K562 (cell line): ENCODE results near the gene HNRNPLL. TPM values are rescaled to one million over a fixed set of nuclear protein-coding genes. Genes with fewer than 3 reads are reported as not detected.

Experiments used
- ELF2 ChIP-seq: fragments of 250-450 bp; sonication (Bioruptor Pico); IDR thresholded peaks from 2 replicates; pipeline ENCODE4 v1.5.0; 2021; ENCODE audit warnings: mild to moderate bottlenecking
- ELF4 ChIP-seq: fragments of 450-650 bp; formaldehyde crosslinking; IDR thresholded peaks from 2 replicates; pipeline ENCODE4 v1.4.0; 2022; ENCODE audit warnings: missing genetic modification characterization
- FOXJ3 ChIP-seq: sonication (generic); formaldehyde crosslinking; IDR thresholded peaks from 2 replicates; pipeline ENCODE4 v1.4.0; 2020; ENCODE audit warnings: mild to moderate bottlenecking, missing genetic modification reagents
- GATAD2B ChIP-seq: fragments of 450-650 bp; IDR thresholded peaks from 2 replicates; pipeline ENCODE4 v1.6.1; 2017; ENCODE audit warnings: mild to moderate bottlenecking, borderline replicate concordance
- HDAC2 ChIP-seq: fragments of 450-650 bp; IDR thresholded peaks from 2 replicates; pipeline ENCODE4 v1.6.1; 2016; ENCODE audit warnings: mild to moderate bottlenecking
- OTX1 ChIP-seq: fragments of 450-650 bp; formaldehyde crosslinking; IDR thresholded peaks from 2 replicates; pipeline ENCODE4 v1.4.0; 2022; ENCODE audit warnings: mild to moderate bottlenecking
- POLR2AphosphoS2 ChIP-seq: IDR thresholded peaks from 2 replicates; pipeline ENCODE4 v1.6.1; 2012; ENCODE audit warnings: low read length, improper control_type of control experiment
- RB1 ChIP-seq: fragments of 450-650 bp; IDR thresholded peaks from 2 replicates; pipeline ENCODE4 v1.6.1; 2017; ENCODE audit warnings: low read depth, mild to moderate bottlenecking
- TCFL5 ChIP-seq: fragments of 250-450 bp; sonication (Bioruptor Pico); conservative IDR thresholded peaks from 2 replicates; pipeline ENCODE4 v1.6.1; 2021; ENCODE audit warnings: mild to moderate bottlenecking, moderate library complexity, matching md5 sums
- XRCC4 ChIP-seq: IDR thresholded peaks from one replicate; pipeline ENCODE4 v1.6.1; 2011; ENCODE audit not compliant: insufficient read depth, insufficient read length; ENCODE audit errors: extremely low read depth
- ZKSCAN3 ChIP-seq: fragments of 250-450 bp; sonication (Bioruptor Pico); IDR thresholded peaks from 2 replicates; pipeline ENCODE4 v1.4.0; 2020
- ZNF347 ChIP-seq: fragments of 450-650 bp; formaldehyde crosslinking; IDR thresholded peaks from 2 replicates; pipeline ENCODE4 v1.4.0; 2020; ENCODE audit warnings: low read depth, mild to moderate bottlenecking, moderate library complexity
- ZNF354B ChIP-seq: fragments of 250-450 bp; sonication (Bioruptor Pico); IDR thresholded peaks from 2 replicates; pipeline ENCODE4 v1.4.0; 2020
- ZNF589 ChIP-seq: fragments of 200-800 bp; sonication (Bioruptor generic); IDR thresholded peaks from 2 replicates; pipeline ENCODE4 v1.6.1; 2016; ENCODE audit warnings: low read depth, missing genetic modification characterization, missing compliant biosample characterization
- ZNF699 ChIP-seq: fragments of 250-450 bp; sonication (Bioruptor Pico); IDR thresholded peaks from 2 replicates; pipeline ENCODE4 v1.8.0; 2021; ENCODE audit warnings: mild to moderate bottlenecking, moderate library complexity; ENCODE audit not compliant: insufficient replicate concordance
- polyA plus RNA-seq, 8 experiments: library from polyadenylated mRNA; depleted of rRNA in 4 of 8; stranded (reverse) in 5 of 8; unstranded in 3 of 8; fragments of >200 nt; fragmentation: Nextera tagmentation in 2 of 8; fragmentation: Illumina TruSeq in 1 of 8; extraction: Ambion mirVana in 2 of 8; extraction: Trizol in 1 of 8; gene quantifications; 2 replicates each; pipeline versions ENCODE4 v1.2.1 to v1.2.3, GENCODE V29; 2011 to 2014; ENCODE audit warnings: inconsistent platforms in 1 of 8, missing spikeins in 1 of 8
- total RNA-seq, 7 experiments: library from RNA; depleted of rRNA in 6 of 7; stranded (reverse); fragments of >200 nt in 6 of 7; fragmentation: Illumina TruSeq in 2 of 7; extraction: Trizol in 2 of 7; gene quantifications; 2 replicates each; pipeline versions ENCODE4 v1.2.1 to v1.2.3, GENCODE V29; 2011 to 2021; ENCODE audit warnings: low replicate concordance in 1 of 7
- TF ChIP-seq, protein P1 (sequence below): fragments of 450-650 bp; IDR thresholded peaks from 2 replicates; pipeline ENCODE4 v1.6.1; 2016; ENCODE audit warnings: mild to moderate bottlenecking, moderate library complexity
- TF ChIP-seq, protein P2 (sequence below), 2 experiments: fragments of 250-450 bp in 1 of 2; fragments of 450-650 bp in 1 of 2; sonication (Bioruptor Pico) in 1 of 2; IDR thresholded peaks; 2 replicates each; pipeline versions ENCODE4 v1.6.1 to v1.8.0; 2016 to 2021; ENCODE audit warnings: mild to moderate bottlenecking in 2 of 2, moderate library complexity in 2 of 2, missing compliant biosample characterization in 1 of 2, missing genetic modification characterization in 1 of 2

HNRNPLL gene
- total and polyA plus RNA-seq, 9 of the 15 experiments (the other 6 are each of a cell fraction or from before 2014, with no cell fraction given): 19.8 to 135 (median 57.8) TPM

DNA sequence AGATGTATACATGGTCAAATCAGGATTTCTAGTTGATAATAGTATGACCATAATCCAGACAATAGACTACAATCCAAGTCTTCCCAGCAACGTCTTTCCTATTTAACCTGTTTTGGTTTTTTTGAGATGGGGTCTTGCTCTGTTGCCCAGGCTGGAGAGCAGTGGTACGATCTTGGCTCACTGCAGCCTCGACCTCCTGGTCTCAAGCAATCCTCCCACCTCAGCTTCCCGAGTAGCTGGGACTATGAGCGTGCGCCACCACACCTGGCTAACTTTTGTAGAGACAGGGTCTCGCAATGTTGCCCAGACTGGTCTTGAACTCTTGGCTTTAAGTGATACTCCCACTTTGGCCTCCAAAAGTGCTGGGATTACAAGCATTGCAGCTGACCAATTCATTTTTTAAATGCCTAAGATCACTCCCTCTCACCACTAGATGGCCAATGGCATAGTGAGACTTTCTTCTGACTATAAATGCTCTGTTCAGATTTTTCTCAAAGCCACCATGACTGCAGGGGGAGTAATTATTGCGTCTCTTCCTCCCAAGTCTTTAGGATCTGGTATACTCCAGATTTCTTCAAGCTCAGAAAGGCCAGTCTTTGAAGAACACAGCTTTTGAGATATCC, 47.6 kb downstream of the HNRNPLL start (continued):
- TF ChIP-seq, protein P1, sequence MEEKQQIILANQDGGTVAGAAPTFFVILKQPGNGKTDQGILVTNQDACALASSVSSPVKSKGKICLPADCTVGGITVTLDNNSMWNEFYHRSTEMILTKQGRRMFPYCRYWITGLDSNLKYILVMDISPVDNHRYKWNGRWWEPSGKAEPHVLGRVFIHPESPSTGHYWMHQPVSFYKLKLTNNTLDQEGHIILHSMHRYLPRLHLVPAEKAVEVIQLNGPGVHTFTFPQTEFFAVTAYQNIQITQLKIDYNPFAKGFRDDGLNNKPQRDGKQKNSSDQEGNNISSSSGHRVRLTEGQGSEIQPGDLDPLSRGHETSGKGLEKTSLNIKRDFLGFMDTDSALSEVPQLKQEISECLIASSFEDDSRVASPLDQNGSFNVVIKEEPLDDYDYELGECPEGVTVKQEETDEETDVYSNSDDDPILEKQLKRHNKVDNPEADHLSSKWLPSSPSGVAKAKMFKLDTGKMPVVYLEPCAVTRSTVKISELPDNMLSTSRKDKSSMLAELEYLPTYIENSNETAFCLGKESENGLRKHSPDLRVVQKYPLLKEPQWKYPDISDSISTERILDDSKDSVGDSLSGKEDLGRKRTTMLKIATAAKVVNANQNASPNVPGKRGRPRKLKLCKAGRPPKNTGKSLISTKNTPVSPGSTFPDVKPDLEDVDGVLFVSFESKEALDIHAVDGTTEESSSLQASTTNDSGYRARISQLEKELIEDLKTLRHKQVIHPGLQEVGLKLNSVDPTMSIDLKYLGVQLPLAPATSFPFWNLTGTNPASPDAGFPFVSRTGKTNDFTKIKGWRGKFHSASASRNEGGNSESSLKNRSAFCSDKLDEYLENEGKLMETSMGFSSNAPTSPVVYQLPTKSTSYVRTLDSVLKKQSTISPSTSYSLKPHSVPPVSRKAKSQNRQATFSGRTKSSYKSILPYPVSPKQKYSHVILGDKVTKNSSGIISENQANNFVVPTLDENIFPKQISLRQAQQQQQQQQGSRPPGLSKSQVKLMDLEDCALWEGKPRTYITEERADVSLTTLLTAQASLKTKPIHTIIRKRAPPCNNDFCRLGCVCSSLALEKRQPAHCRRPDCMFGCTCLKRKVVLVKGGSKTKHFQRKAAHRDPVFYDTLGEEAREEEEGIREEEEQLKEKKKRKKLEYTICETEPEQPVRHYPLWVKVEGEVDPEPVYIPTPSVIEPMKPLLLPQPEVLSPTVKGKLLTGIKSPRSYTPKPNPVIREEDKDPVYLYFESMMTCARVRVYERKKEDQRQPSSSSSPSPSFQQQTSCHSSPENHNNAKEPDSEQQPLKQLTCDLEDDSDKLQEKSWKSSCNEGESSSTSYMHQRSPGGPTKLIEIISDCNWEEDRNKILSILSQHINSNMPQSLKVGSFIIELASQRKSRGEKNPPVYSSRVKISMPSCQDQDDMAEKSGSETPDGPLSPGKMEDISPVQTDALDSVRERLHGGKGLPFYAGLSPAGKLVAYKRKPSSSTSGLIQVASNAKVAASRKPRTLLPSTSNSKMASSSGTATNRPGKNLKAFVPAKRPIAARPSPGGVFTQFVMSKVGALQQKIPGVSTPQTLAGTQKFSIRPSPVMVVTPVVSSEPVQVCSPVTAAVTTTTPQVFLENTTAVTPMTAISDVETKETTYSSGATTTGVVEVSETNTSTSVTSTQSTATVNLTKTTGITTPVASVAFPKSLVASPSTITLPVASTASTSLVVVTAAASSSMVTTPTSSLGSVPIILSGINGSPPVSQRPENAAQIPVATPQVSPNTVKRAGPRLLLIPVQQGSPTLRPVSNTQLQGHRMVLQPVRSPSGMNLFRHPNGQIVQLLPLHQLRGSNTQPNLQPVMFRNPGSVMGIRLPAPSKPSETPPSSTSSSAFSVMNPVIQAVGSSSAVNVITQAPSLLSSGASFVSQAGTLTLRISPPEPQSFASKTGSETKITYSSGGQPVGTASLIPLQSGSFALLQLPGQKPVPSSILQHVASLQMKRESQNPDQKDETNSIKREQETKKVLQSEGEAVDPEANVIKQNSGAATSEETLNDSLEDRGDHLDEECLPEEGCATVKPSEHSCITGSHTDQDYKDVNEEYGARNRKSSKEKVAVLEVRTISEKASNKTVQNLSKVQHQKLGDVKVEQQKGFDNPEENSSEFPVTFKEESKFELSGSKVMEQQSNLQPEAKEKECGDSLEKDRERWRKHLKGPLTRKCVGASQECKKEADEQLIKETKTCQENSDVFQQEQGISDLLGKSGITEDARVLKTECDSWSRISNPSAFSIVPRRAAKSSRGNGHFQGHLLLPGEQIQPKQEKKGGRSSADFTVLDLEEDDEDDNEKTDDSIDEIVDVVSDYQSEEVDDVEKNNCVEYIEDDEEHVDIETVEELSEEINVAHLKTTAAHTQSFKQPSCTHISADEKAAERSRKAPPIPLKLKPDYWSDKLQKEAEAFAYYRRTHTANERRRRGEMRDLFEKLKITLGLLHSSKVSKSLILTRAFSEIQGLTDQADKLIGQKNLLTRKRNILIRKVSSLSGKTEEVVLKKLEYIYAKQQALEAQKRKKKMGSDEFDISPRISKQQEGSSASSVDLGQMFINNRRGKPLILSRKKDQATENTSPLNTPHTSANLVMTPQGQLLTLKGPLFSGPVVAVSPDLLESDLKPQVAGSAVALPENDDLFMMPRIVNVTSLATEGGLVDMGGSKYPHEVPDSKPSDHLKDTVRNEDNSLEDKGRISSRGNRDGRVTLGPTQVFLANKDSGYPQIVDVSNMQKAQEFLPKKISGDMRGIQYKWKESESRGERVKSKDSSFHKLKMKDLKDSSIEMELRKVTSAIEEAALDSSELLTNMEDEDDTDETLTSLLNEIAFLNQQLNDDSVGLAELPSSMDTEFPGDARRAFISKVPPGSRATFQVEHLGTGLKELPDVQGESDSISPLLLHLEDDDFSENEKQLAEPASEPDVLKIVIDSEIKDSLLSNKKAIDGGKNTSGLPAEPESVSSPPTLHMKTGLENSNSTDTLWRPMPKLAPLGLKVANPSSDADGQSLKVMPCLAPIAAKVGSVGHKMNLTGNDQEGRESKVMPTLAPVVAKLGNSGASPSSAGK: no peak
- TF ChIP-seq POLR2AphosphoS2: 0 out of 2 replicates have a peak, but pooled peaks have one; percentile 62
- TF ChIP-seq ZNF347: no peak
- no peak for TF ChIP-seq FOXJ3 (CRISPR knock-in tag)
- TF ChIP-seq ZNF589 (CRISPR knock-in tag): no peak
- no peak for TF ChIP-seq OTX1 (CRISPR knock-in tag)
- TF ChIP-seq, protein P2, sequence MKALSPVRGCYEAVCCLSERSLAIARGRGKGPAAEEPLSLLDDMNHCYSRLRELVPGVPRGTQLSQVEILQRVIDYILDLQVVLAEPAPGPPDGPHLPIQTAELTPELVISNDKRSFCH (CRISPR knock-in tag; IDR thresholded peaks at IDR 0.05): no peak
- TF ChIP-seq, protein P2 (tag; IDR thresholded peaks at IDR 0.05): no peak
- TF ChIP-seq ZNF699 (CRISPR knock-in tag): no peak
- TF ChIP-seq TCFL5: no peak
- TF ChIP-seq RB1: no peak
- TF ChIP-seq HDAC2: peak; percentile 17; the same call in 1 of the 2 replicates
- no peak for TF ChIP-seq XRCC4
- TF ChIP-seq ELF2 (CRISPR knock-in tag): no peak
- no peak for TF ChIP-seq ZNF354B
- TF ChIP-seq ELF4 (CRISPR knock-in tag): no peak
- no peak for TF ChIP-seq GATAD2B
- TF ChIP-seq ZKSCAN3 (CRISPR knock-in tag): no peak
